Smooth muscle cell of the pulmonary artery (primary cell): ENCODE data around the gene TMEM237. TPM values are rescaled to one million over a fixed set of nuclear protein-coding genes. Genes with fewer than 3 reads are reported as not detected.

Experiments used
- total RNA-seq: library from RNA; depleted of rRNA; stranded (reverse); fragments of >200 nt; gene quantifications from 2 replicates; pipeline ENCODE4 v1.2.3, GENCODE V29; 2014

TMEM237 gene, protein sequence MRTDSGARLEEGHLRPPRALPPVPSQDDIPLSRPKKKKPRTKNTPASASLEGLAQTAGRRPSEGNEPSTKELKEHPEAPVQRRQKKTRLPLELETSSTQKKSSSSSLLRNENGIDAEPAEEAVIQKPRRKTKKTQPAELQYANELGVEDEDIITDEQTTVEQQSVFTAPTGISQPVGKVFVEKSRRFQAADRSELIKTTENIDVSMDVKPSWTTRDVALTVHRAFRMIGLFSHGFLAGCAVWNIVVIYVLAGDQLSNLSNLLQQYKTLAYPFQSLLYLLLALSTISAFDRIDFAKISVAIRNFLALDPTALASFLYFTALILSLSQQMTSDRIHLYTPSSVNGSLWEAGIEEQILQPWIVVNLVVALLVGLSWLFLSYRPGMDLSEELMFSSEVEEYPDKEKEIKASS
- total RNA-seq: 41.0 and 41.1 TPM in 2 replicates

DNA sequence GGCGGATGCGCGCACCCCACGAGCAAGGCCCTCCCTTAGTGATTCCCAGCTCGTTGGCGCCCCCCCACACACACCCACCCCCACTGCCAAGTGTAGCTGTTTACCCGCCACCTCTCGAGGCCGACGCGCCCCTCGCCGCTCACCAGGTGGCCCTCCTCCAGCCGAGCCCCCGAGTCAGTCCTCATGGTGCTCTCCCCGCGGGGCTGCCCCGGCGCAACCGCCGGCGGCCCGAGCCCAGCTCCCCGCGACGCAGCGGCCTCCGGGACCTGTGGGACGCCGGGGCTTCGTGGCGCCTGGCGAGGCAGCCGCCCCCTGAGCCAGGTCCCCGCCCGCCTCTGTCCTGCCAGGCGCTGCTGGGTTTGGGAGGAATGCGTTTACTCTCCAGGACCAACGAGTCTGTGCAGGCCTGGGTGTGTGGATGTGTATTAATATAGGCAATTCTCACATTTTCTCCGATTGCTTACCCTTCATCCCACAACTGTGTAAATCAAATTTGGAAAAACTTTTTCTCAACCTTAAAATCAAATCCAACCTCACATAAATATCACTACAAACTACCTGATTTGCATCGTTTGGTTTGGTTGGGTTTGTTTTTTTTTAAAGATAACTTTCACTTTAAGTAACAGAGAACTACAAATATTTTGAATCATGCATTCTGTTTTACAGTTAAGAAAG lies at the start of gene TMEM237:
Gene TMEM237 (minus strand): TSS at position 288 of the 675 bp plus-strand sequence. CDS start 103 bp downstream, at position 185.

Other genes with a start within 250 kb of the TMEM237 start
- 74.8 and 86.6 TPM in 2 replicates for gene TRAK2, start 192.0 kb downstream of the TMEM237 start, total RNA-seq
- 37.7 and 39.4 TPM in 2 replicates for gene STRADB, start 191.8 kb downstream of the TMEM237 start, total RNA-seq
- 2.2 and 6.2 TPM in 2 replicates for gene MPP4, start 55.1 kb upstream of the TMEM237 start, total RNA-seq
- 30.4 and 35.4 TPM in 2 replicates for gene ALS2, start 137.4 kb upstream of the TMEM237 start, total RNA-seq
- gene CDK15, start 163.0 kb upstream of the TMEM237 start, total RNA-seq: 0.52 and 1.5 TPM in 2 replicates